ENCODE data around the gene IGFBP6.

IGFBP6 gene

GRCh38 chr12:53097564-53098353 lies at the start of gene IGFBP6:
IGFBP6 (plus strand) TSS chr12:53097667; CDS start chr12:53097718, 51 bp downstream.
- DNase-seq (ENCODE audit: low read depth), result peak; percentile 34

- no peak for DNase-seq (ENCODE audit: low read depth)
Observed at GRCh38 chr12:53048033-53048779, 49.3 kb upstream of the IGFBP6 start.

GRCh38 chr12:53048780-53049401 lies 48.6 kb upstream of the IGFBP6 start:
- no peak for DNase-seq (ENCODE audit: low read depth)

GRCh38 chr12:53049571-53050318 lies 47.7 kb upstream of the IGFBP6 start, which contains the start of gene TNS2:
TNS2 (plus strand) TSS chr12:53050065; CDS start chr12:53050186, 121 bp downstream.
- DNase-seq (ENCODE audit: low read depth), result no peak

- no peak for DNase-seq (ENCODE audit: low read depth)
Observed at GRCh38 chr12:53050426-53051057, 46.9 kb upstream of the IGFBP6 start.

GRCh38 chr12:53051058-53051880 lies 46.2 kb upstream of the IGFBP6 start:
- DNase-seq (ENCODE audit: low read depth), result no peak

- no peak for DNase-seq (ENCODE audit: low read depth)
Observed at GRCh38 chr12:53051881-53052412, 45.5 kb upstream of the IGFBP6 start.

- no peak for DNase-seq (ENCODE audit: low read depth)
Observed at GRCh38 chr12:53052419-53053217, 44.8 kb upstream of the IGFBP6 start.

- peak; percentile 35 for DNase-seq (ENCODE audit: low read depth)
Observed at GRCh38 chr12:53053218-53054111, 44.0 kb upstream of the IGFBP6 start.

- peak; percentile 88 for DNase-seq (ENCODE audit: low read depth)
Observed at GRCh38 chr12:53054112-53054878, 43.2 kb upstream of the IGFBP6 start.

GRCh38 chr12:53055471-53056266 lies 41.8 kb upstream of the IGFBP6 start:
- DNase-seq (ENCODE audit: low read depth), result no peak

GRCh38 chr12:53056296-53056695 lies 41.2 kb upstream of the IGFBP6 start:
- DNase-seq (ENCODE audit: low read depth), result no peak

GRCh38 chr12:53056901-53057300 lies 40.6 kb upstream of the IGFBP6 start:
- DNase-seq (ENCODE audit: low read depth), result no peak

- DNase-seq (ENCODE audit: low read depth), result no peak
Observed at GRCh38 chr12:53057816-53058500, 39.5 kb upstream of the IGFBP6 start.

- DNase-seq (ENCODE audit: low read depth), result no peak
Observed at GRCh38 chr12:53058674-53059433, 38.6 kb upstream of the IGFBP6 start.

Data from T-helper 22 cell (primary cell).